IPS DF 19.7 (cell line): ENCODE results near the gene ENPP6.

ENCODE experiments used
- DNase-seq: peaks from one replicate; pipeline ENCODE4 v3.0.0-alpha.2; 2013; ENCODE audit warnings: low read depth, low spot score

Gene ENPP6

DNA sequence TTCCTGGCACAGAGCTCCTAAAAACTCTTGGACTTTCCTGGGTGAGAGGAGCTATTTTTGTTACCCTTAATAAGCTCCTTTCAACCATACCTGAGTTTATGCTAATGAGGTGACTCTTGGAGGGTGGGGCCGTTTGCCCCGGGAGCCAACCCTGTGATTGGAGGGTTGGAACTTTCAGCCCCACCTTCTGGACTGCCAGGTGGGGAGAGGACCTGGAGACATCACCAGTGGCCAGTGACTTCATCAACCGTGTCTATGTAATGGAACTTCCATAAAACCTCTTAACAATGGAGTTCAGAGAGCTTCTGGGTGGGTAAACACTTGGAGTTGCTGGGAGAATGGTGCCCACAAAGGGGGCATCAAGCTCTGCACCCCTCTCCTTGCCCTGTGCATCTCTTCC, 17.9 kb upstream of the ENPP6 start:
- no peak for DNase-seq

DNA sequence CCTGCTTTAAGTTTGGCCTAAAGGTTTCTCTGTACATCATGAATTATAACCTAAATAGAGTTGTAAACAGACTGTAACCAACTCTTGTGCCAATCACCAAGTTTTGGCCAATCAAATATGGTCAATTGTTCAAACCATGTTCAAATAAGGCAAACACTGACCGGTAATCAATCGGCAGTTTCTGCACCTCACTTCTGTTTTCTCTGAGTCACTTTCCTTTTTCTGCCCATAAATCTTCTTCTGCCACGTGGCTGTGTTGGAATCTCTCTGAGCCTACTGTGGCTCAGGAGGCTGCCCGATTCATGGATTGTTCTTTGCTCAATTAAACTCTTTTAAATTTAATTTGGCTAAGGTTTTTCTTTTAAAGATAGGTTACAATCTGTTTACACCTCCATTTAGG, 16.5 kb upstream of the ENPP6 start:
- DNase-seq, result no peak

DNA sequence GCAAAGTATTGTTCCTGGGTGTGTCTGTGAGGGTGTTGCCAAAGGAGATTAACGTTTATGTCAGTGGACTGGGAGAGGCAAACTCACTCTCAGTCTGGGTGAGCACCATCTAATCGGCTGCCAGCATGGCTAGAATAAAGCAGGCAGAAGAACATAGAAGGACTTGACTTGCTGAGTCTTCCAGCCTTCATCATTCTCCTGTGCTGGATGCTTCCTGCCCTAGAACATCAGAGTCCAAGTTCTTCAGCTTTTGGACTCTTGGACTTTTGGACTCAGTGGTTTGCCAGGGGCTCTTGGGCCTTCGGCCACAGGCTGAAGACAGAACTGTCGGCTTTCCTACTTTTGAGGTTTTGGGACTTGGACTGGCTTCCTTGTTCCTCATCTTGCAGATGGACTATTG, 15.3 kb upstream of the ENPP6 start:
- no peak for DNase-seq

DNA sequence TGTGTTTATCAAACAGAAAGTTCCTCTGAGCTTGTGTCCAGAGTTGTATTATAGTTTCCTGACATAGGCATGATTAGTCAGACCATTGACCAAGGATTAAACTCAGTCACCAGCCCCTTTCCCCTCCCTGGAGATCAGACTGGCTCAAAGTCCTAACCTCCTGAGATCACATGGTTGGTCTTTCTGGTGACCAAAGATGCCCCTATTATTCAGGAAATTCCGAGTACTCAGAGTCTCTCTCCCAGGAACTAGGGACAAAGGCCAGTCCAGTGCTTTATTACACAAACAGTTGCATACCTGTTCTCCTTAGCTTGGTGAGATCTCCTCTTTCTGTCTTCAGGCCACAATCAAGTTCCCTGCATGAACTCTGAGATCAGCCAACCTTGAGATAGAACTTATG, 14.5 kb upstream of the ENPP6 start:
- DNase-seq, result no peak

GRCh38 chr4:184231573-184231972, 13.9 kb upstream of the ENPP6 start:
- DNase-seq, result no peak

DNA sequence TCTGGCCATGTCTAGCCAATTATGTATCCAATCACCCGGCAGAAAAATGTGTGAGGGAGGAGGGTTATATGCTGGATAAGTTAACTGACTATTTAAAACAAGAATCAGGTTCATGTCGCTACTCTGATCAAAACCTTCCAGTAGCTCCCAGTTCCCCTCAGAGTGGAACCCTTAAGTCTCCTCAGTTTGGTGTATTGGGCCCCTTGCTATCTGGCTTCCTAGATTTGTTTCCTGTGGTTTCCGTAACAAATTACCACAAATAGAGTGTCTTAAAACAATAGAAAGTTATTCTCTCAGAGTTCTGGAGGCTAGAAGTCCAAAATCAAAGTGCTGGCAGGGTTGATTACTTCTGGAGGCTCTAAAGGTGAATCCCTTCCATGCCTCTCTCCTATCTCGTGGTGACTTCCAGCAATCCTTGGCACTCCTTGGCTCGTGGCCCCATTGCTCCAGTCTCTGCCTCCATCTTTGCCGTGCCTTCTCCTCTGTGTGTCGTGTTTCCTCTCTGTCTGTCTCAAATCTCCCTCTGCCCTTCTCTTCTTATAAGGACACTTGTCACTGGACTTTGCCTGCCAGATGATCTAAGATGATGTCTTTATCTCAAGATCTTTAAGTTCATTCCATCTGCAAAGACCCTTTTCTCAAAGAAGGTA, 10.5 kb upstream of the ENPP6 start:
- no peak for DNase-seq

- DNase-seq, result no peak
These were observed 1.2 kb downstream of the ENPP6 start for GRCh38 chr4:184216515-184216914.

GRCh38 chr4:184215709-184216328, 1.9 kb downstream of the ENPP6 start:
- DNase-seq, result no peak

GRCh38 chr4:184214931-184215330, 2.7 kb downstream of the ENPP6 start:
- no peak for DNase-seq

GRCh38 chr4:184207734-184208607, 9.7 kb downstream of the ENPP6 start:
- peak; percentile 3 for DNase-seq

DNA sequence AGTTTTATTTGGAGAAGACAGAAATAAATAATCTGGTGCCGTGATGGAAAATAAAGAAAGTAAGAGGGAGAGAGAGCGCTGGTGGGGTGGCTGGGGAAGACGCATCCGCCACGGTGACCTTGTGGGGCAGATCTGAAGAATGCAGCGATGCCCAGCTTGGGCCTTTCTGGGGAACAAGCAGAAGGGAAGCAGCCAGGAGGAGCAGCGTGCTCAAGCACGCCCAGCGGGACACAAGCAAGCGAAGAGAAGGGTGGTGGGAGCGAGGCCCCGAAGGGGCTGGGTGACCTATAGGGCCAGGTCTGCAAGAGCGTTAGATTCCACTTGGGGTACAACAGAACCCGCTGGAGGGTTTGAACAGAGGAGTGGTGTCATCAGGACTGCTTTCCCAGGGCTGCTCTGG, 12.4 kb downstream of the ENPP6 start:
- DNase-seq, result no peak

DNA sequence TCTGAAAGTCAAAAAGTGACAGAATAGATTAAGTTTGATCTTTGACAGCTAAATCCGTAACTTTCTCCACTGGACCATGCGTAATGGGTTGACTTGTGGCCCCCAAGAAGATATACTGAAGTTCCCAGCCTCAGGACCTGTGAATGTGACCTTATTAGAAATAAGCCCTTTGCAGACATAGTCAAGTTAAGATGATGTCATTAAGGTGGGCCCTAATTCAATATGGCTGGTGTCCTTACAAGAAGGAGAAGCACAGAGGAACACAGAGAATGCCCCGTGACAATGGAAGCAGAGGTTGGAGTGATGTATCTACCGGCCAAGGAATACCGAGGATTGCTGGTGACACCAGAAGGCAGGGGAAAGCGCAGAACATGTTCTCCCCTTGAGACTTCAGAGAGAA, 14.4 kb downstream of the ENPP6 start:
- no peak for DNase-seq

GRCh38 chr4:184201179-184201578, 16.5 kb downstream of the ENPP6 start:
- DNase-seq, result no peak

GRCh38 chr4:184200296-184200695, 17.4 kb downstream of the ENPP6 start:
- DNase-seq, result no peak

DNA sequence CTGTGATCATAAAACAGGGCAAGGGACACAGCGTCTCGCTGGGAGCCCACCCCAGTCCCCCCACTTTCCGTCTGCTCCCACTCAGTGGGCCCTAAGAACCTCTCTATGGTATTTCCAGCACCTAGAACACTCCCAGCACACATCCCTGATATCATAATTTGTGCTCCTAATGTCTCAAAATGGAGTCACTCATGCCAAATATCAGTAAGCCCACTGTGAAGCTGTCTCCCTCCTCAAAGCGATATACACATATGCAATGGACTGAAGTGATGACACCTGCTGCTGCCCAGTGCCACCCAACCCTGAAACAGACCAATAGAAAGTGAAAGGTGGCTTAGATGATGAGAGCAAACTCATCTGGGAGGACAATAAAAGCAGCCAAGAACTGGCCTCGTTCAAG, 17.9 kb downstream of the ENPP6 start:
- no peak for DNase-seq

- DNase-seq, result no peak
These were observed 19.5 kb downstream of the ENPP6 start for GRCh38 chr4:184198190-184198589.

GRCh38 chr4:184197536-184198082, 20.1 kb downstream of the ENPP6 start:
- DNase-seq, result no peak

- no peak for DNase-seq
These were observed 20.8 kb downstream of the ENPP6 start for GRCh38 chr4:184196730-184197385.

DNA sequence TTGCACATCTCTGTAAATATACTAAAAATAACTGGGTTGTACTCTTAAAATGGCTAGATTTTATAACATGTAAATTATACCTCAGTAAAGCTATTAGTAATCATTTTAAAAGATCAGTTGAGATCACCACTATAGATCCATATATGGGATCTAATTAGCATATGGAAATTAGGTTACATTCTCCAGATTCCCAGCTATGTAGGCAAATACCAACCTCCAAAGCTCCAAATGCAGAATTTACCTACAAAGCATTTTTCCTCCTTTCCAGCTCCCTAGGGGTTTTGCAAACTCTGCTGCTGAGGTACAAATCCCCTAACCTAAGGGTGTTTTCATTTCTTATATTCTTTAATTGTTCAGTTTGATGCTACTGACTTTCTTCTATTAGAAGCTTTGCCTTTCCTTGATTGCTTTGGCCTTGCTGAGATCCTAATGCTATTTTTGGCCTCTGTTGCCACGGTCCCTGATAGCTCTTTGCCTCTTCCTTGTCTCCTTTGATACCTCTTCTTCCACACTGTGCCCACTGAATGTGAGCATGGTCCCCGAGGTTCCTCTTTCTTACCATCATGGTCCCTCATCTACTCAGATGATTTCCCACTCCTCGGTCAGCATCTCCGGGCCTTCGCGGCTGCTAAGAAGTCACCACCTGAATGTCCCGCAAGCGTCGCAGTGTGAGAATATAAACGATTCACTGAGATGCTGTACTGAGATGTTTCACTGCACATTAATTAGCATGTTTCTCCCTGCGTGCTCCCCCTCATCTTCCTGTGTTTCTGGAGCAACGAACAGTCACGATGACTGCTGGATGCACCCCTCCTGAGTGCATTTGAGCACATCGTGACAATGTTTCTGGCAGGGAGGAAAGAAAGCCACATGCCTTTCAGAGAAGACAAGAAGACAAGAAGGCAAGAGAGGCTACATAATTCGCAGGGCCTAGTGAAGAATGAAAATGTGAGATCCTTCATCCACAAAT, 23.8 kb downstream of the ENPP6 start:
- DNase-seq, result no peak

- DNase-seq, result no peak
These were observed 24.7 kb downstream of the ENPP6 start for GRCh38 chr4:184192933-184193332.

GRCh38 chr4:184191267-184191666, 26.4 kb downstream of the ENPP6 start:
- no peak for DNase-seq
